ENCODE measurements around the gene TFE3.

The TFE3 gene

DNA sequence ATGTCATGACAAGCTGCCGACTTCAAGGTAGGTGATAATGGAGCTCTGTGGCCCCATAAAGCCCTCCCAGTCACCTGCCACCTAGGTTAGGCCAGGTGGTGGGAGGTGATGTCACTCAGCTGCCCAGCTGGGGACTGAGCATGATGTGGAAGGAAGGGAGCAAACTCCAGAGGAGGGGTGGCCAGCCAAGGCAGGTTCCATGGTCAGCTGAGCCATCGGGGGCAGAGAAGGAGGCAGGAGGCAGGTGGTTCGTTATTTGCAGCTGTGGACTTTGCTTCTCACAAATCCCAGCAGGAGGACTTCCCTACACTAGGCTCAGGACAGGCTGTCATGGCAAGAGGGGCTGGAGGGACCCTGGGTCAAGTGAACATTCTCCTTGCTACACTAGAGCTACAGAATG, 17.8 kb upstream of the TFE3 start:
- no peak for DNase-seq

DNA sequence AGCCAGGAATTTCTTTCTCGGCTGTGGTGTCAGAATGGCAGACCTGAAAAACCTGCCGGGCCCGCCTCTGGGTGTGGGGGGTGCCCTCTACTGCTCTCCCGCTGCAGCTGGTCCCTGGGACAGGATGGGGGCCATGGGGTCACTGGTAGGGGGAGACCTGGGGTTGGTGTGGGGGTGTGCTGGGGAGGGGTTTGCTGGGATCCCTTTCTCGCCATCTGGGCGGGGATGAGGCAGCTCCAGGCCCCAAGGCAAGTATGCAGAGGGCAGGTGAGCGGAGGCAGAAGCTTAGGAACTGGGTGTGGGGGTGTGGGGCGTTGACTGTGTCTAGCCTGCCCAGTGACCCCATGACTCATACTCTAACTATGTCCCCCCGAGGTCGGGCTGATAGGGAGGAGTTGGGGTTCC, 16.5 kb upstream of the TFE3 start:
- DNase-seq = no peak

DNA sequence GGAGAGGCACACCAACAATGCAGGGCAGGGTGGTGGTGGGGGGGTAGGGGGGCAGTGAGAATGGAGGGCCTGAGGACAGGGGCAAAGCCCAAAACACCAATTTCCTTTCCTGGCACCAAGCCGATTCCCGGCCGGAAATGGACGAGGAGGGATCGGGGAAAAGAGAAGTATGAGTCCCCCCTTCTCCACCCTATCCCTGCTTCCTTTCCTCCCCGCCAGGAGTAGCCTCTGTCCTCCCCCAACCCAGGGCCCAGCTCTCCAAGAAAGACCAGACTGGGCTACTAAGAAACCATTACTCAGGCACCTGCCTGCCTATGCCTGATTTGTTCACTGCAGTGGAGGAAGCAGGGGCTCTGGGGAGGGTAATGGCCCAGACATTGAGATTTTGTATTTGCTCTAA, 16.0 kb upstream of the TFE3 start:
- no peak for DNase-seq

DNA sequence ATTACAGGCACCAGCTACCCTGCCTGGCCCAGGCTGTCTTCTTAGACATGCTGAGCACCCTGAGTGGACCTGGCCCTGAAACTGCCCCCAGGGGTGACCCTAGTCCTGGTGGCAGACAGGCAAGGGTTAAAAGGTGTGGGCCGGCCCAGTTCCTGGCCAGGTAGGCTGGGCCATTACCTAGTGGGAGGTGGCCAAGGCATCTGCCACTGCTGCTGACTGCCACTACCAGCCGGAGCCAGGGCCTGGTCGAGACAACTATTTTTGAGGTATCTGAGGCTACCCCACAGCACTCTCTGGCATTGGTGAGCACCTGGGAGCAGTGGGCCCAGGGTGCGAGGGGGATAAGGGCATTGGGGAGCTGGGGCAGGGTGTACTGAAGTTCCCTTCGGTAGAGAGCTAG, 15.6 kb upstream of the TFE3 start, which contains the start of gene CCDC120:
Gene CCDC120 (plus strand): TSS at position 206 of the 400 bp plus-strand sequence. CDS start 3,043 bp downstream, outside the sequence.
- DNase-seq = no peak

DNA sequence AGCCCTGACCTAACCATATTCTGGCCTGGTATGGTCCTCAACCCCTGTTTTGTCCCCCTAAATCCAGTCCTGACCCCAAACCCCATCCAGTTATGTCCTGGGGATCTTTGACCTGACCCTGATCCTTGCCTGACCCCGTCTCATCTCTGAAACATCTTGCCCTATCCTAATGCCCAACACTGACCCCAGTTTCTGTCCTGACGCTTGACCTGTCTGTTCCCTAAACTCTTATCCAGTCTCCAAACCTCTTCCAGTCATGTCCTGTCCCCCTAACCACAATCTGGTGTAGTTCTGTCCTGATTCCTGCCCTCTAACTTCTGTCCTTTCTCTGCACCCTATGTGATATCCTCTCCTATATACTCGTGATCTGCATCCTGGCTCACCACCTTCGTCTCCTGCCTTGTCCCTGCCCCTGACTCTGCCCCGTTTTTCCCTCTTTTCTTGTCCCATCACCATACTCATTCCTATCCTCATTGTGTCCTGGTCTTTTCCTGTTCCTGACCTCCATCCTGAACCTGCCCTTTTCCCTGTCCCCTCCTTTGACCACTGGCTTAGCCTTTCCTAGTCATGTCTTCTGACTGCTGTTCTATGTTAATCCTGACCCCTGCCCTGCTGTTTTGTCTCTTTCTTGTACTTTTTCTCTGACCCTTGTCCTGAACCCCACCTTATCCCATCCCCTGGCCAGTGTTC, 11.1 kb upstream of the TFE3 start:
- no peak for DNase-seq

DNA sequence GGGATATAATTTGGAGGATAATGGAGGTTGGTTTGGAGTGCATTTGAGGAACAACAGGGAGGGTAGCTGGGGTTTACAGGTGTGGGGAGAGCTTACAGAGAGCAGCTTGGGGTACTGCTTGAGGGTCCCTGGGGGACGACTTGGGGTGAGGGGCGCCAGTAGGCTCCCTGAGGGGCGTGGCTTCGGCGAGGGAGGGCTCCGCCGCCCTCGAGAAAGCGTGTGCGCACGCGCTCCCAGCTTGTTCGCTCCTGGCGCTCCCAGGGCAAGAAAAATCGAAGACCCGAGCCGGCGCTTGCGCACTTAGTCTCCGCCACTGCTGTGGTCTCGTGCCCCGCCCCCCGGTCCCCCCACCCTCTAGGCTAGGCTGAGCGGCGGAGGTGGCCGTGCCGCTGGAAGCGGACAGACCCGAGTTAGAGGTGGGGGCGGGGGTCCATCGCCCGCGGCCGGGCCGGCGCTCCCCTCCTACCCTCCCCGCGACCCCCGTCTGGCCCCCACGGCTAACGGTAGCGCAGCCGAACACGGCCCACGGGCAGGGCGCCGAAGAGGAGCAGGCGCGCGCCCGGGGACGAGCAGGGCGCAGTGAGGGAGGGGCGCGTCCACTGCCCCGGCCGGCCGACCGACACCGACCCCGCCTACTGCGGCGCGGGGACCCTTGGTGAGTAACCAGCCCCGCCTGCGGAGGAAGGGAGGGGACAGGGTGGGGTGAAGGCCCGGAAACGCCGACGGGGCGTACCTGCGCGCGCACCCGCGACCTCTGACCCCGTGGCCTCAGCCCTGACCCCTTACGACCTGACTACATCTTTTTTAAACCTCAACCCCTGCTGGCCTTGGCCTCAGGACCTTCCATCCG, 10.3 kb upstream of the TFE3 start:
- peak; percentile 55 to 59 for DNase-seq

DNA sequence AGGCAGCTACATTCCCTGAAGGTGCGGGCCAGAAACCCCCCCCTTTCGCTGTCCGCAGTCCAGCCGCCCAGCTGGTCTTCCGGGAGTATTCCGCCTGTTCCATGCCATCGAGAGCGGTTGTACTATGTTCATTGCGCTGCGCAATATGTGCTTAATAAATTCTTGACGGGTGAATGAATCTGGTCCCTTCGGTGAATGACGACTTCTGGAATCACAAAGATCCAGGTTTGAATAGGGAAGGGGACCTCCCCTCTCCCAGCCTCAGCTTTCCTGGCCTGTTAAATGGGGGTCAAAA, 777 bp upstream of the TFE3 start:
- DNase-seq = no peak

DNA sequence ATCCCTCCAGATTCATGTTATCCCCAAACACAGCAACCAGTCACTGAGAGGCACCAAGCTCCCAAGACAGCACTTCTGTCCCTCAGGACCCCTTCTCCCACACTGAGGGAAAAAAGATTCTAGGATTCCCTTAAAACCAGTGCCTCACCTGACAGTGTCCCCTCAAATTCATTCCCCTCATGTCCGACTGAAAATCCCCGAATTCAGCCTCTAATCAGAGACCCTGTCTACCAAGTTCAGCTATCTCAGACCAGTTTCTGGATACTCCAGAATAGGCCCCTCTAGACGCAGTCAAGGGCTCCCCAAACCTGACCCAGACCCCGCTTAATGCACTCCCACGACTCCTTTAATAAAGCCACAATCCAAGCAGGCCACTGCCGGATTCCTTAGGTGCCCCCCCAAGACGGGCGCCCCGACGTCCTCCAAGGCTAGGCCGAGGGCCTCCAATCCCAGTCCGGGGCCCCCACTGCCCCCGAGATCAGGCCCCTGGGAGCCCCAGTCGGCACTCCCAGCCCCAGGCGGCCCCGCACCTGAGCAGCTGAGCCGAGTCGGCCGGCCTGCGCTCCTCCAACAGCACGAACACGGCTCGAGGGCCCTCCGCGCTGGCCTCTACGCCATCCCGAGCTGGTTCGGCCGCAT, 457 bp downstream of the TFE3 start:
- DNase-seq = no peak

DNA sequence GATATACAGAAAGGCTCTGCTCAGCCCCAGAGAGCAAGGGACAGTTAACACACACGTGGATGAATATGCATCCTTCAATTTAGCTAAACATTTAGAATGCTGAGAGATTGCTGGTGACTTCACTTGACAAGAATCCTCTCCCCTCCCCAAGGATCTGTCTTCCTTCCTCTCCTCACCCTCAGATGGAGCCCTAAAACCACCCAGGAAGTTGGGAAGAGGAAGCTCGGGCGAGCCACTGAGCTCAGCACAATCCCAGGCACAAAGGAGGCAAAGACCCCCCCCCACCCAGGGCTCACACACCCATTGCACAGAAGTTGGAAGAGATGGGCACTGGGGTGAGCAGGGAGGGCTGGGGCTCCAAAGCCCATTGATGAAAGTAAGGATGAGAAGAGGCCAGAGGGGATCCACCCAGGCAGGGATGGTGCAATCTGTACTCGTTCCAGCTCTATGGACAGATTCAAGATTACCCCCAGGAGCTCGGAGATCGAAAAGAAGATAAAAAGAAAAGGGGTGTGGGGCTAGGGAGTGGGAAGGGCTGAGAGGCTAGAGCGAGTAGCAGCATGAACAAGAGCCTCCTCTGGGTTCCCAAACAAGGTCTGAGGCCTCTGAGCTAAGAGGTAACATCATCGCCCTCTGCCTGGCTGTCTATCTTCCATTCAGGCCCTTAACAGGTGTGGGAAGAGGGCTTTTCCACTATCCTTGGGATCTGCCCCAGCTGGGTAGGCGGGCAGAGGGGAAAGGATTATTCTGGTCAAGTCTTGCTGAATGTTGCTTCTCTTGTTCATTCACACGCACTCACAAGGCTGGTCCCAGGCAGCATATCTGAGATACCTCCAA, 1.2 kb downstream of the TFE3 start:
- peak in 1 of 2 experiments; percentile 1 for DNase-seq

DNA sequence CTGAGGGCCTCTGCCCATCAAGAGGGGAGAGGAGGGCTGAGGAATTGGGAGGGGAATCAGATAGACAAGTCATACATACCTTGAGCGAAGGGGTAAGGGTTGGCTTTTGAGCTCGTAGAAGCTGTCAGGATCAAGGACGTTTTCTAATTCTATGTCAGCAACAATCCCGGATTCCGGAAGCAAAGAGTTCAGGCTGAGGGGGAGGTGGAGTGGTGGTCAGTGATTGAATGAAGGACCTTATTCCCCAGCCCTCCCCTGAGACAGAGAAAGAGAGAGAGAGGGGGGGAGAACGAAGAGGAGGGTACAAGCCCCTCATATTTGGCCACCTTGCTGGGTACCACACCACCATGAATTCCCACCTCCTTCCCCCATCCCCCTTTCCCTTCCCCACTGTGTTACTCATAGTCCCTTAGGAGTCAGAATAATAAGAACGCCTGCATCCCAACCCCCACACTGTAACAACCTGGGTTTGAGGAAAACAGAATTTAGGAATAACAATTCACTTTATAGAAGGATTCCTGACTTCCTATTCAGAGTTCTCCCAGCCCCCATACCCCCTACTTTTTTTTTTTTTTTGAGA, 2.7 kb downstream of the TFE3 start:
- no peak for DNase-seq

DNA sequence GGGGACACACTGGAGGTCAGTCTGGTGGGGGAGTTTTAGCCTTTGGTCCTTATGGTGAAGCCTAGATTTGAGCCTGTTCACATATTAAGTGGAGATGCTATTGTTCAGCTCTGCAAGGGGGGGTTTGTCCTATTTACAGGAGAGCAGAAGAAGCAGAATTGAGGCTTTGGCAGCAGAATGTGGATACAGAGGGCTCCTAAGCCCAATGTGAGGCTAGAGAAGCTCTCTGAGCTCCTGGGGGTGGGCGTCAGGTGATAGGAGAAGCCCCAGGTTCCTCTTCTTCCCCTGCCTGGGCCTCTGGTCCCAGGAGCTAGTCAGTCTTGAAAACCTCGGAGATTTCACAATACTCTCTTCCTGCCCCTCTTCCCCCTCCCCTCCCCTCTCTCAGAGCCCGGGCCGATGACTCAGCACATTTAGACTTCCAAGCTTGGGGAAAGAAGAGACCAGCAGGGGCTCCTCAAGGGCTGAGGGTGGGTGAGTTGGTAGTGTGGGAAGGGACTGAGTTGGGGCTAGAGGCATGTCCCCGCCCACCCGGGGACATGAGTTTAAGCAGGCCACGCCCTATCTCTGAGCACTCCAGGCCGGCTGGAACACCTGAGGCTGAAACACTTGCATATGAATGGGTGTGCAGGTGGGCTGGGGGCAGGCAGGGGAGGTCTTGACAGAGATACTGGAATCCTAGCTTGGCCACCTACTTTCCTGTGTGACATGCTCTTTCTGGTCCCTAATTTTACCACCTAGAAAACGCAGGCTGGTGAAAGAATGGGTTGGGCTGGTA, 3.4 kb downstream of the TFE3 start:
- DNase-seq = peak; percentile 55 to 64

DNA sequence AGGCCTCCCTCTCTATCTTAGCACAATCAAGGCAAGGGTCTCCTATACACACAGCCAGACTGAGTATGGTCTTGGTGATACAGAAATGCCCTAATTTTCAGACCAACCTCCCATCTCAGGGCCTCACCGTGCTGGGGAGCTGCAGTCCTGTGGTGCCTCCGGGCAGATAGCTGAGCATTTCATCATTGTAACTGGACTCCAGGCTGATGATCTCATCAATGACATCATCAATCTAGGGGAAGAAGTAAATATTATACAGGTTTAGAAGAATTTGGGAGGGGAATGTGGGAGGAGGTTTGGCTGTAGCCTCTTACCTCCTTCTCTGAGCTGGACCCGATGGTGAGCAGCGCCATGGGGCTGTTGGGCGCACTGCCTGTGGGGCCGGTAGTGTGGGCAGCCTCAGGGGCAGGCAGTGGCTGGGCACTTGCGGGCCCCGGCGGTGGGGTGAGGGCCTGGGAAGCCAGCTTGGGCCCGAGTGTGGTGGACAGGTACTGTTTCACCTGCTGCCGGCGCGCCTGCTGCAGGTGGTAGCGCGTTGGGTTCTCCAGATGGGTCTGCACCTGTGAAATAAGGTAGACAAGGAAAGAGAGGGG, 5.2 kb downstream of the TFE3 start:
- DNase-seq = no peak

DNA sequence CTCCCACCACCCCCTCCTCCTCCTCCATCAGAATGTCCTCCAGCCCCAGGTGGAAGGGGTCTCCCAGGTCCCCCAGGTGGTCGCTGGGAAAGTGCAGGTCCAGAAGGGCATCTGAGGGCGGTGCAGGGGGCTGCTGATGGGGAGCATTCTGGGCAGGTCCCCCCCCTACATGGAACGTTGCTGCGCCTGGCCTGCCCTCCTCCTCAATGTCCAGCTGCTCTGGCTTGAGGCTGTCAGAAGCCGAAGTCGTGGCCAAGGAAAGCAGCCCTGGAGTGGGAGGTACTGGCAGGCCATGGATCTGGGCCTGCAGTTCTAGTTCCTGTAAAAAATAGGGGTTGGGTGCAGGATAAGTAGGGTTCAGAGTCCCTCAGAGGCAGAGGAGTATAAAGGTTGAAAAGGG, 12.9 kb downstream of the TFE3 start:
- DNase-seq = no peak

DNA sequence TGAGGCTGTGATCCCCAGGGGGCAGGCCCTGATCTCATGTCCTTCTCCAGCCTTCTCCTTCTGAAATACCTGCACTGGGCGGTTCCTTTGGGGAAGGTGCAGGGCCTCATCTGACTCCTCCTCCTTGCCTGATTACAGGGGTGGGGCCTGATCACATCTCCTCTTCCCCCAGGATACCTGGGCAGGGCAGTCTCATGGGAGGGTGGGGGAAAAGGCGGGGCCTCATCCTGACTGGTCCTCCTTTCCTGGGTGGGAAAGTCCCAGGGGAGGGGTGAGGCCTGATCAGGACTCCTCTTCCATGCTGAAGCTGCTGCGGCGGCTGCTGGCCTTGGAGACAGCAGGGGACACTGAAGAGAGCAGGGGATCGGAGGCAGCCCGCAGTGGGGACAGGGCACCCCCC, 13.3 kb downstream of the TFE3 start:
- no peak for DNase-seq

DNA sequence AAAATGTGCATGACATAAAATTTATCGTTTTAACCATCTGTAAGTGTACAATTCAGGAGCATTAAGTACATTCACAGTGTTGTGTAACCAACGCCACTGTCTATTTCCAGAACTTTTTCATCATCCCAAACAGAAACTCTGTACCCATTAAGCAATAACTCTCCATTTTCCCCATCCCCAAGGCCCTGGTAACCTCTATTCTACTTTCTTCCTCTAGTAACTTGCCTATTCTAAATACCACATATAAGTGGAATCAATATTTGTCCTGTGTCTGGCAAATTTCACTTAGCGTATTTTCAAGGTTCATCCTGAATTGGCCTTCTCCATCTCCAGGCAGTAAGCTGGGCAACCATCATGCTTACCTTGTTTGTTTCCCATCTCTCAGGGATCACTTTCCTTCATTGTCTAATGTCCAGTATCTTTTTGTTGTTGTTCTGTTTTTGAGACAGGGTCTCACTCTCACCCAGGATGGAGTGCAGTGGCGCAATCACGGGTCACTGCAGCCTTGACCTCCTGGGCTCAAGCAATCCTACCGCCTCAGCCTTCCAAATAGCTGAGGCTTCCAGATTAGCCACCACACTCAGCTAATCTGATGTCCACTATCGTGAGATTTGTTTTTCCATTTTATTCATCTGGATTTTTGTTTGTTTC, 23.4 kb downstream of the TFE3 start:
- DNase-seq = no peak

DNA sequence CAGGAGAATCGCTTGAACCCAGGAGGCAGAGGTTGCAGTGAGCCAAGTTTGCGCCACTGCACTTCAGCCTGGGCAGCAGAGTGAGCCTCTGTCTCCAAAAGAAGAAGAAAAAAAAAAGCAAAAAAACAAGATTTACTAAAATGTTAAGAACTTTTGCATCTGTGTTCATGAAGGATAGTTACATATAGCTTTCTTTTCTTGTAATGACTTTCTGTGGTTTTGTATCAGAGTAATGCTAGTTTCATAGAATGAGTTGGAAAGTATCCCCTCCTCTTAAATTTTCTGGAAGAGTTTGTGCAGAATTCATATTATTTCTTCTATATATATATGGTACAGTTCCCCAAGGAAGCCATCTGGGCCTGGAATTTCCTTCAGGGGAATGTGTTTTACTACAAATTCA, 24.1 kb downstream of the TFE3 start:
- no peak for DNase-seq

DNA sequence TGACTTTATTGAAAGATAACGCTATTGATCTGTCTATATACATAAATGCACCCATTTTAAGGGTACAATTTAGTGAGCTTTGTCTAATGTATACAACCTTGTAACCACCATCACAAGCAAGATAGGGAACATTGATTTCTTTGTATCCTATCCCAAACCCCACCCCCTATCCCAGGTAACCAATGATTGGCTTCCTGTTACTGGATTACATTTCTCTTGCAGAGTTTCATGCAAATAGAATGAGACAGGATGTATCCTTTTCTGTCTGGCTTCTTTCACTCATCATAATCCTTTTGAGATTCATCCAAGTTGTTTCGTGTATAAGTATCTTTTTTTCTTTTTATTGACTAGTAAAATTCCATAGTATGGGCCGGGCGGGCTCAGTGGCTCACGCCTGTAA, 39.5 kb downstream of the TFE3 start:
- no peak for DNase-seq

DNA sequence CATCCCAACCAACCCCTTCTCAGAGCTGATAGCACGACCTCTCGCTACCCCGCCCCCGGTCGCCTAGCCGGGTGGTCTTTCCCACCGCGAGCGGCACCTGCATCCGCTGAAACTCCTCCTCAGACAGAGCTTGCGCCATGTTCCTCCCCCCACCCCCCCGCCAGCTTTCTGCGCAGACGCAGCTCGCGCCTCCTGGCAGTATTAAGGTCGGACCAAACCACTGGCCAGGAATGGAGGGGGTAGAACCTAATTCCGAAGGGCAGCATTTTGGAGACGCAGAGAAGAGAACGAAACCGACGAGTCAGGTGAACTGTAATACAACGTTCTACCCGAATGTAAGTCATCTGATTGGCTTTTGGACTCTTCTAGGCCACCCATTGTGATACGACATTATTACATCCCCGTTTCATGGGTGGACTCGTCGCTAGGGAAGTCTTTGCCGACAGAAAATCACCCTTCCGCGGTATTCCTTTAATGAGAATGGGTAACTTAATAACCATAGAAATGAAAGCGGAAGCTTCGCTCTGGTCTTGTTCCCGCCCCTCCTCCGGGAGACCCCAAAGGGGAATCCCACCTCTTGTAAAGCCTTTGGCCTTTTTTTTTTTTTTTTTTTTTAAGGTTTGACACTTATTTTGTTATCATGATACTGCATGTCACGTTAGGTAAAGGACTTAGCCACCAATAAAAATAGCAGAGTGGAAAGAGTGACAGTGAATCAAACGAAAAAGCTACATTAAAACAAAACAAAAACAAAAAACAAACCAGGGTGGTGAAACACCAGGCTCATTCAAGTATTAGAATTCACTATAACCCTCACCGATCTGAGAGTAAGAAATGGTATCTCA, 40.8 kb downstream of the TFE3 start, which contains the start of gene GRIPAP1:
Gene GRIPAP1 (minus strand): TSS at position 174 of the 845 bp plus-strand sequence. CDS start 35 bp downstream, at position 139.
- peak; percentile 55 to 66 for DNase-seq

DNA sequence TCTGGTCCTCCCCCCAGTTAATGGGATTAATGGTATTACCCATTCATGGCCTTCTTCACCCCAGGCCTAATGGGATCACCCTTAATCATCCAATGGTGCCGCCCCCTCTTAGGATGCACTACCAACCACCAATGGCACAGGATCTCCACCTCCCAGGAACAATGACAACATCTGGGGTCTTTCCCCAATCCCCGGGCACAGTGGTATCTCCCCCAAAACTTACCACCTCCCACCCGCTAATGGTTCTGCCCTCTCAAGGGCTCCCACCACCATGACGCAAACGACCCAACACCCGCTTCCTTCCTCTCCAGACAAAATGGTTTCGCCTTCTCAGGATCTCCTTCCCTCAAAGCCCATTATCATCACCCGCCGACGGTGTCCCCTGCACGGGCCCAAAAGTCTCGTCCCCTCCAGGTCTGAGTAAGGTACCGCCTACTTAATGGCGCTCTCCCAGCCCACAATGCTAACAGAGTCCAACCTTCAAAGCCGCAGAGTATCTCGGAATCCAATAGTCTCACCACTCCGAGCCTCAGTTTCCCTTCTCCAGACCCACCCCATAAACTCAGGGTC, 41.6 kb downstream of the TFE3 start:
- DNase-seq = peak in 1 of 2 experiments; percentile 5

Data from SHP77 (cell line).